HG02973 (cell line): ENCODE data around the gene RRN3.
"Not testable (repeated sequence)": the region's sequence is repeated elsewhere in the genome, so short reads cannot be mapped to it uniquely, and the experiment has no call there.

Experiments used
- ATAC-seq: cut with Tn5 transposase; IDR thresholded peaks from one replicate; pipeline ENCODE4 v1.9.1; 2021; ENCODE audit warnings: moderate library complexity; ENCODE audit not compliant: unreplicated experiment

RRN3 gene

GRCh38 chr16:15052747-15053476 is 41.2 kb downstream of the RRN3 start:
- no peak for ATAC-seq

- no peak for ATAC-seq
These were observed 42.6 kb downstream of the RRN3 start for GRCh38 chr16:15051387-15051951.

GRCh38 chr16:15050440-15050839 is 43.6 kb downstream of the RRN3 start:
- ATAC-seq = not testable (repeated sequence)

- ATAC-seq = no peak
These were observed 44.4 kb downstream of the RRN3 start for GRCh38 chr16:15049581-15050180.

GRCh38 chr16:15046692-15047376 is 47.2 kb downstream of the RRN3 start:
- ATAC-seq = no peak

- ATAC-seq = not testable (repeated sequence)
These were observed 48.8 kb downstream of the RRN3 start for GRCh38 chr16:15045270-15045669.

GRCh38 chr16:15044286-15044685 is 49.8 kb downstream of the RRN3 start:
- ATAC-seq = no peak

GRCh38 chr16:15043344-15043743 is 50.7 kb downstream of the RRN3 start:
- ATAC-seq = no peak

GRCh38 chr16:15041271-15042004 is 52.6 kb downstream of the RRN3 start:
- ATAC-seq = no peak

GRCh38 chr16:15038689-15039088 is 55.4 kb downstream of the RRN3 start:
- no peak for ATAC-seq

GRCh38 chr16:15037745-15038144 is 56.3 kb downstream of the RRN3 start:
- no peak for ATAC-seq

GRCh38 chr16:15037003-15037402 is 57.1 kb downstream of the RRN3 start:
- no peak for ATAC-seq

- no peak for ATAC-seq
These were observed 58.8 kb downstream of the RRN3 start for GRCh38 chr16:15035163-15035729.

- ATAC-seq = no peak
These were observed 59.6 kb downstream of the RRN3 start for GRCh38 chr16:15034266-15035162.

- ATAC-seq = no peak
These were observed 60.8 kb downstream of the RRN3 start for GRCh38 chr16:15033309-15033707.

- ATAC-seq = no peak
These were observed 61.3 kb downstream of the RRN3 start for GRCh38 chr16:15032547-15033308.

- ATAC-seq = no peak
These were observed 62.5 kb downstream of the RRN3 start for GRCh38 chr16:15031586-15031985.

GRCh38 chr16:15031179-15031578 is 62.9 kb downstream of the RRN3 start:
- no peak for ATAC-seq

GRCh38 chr16:15029749-15030148 is 64.3 kb downstream of the RRN3 start:
- not testable (repeated sequence) for ATAC-seq
